Calu3 (cell line): Measurements from ENCODE around the gene DENND5B. TPM values are rescaled to one million over a fixed set of nuclear protein-coding genes. Genes with fewer than 3 reads are reported as not detected.
A peak's percentile ranks its signal among the peaks of the same experiment; 100 is the strongest.

Experiments
- BruUV-seq: library from RNA; stranded (reverse); fragments of 400-500 nt; replicated peaks from 2 replicates; lab custom pipeline; 2021; lab: Mats Ljungman, UMichigan
- CTCF ChIA-PET: fragments of 300-600 bp; sonication (Branson Sonifier 250); formaldehyde crosslinking; loops from one replicate; lab custom pipeline; 2022; ENCODE audit warnings: antibody characterized with exemption; lab: Charles Lee
- DNase-seq: peaks from one replicate; pipeline ENCODE4 v3.0.0; 2022
- H3K27ac Mint-ChIP-seq: one replicate; pipeline ENCODE4 v1.8.0; 2022; ENCODE audit warnings: mixed read lengths; ENCODE audit not compliant: unreplicated experiment
- H3K27me3 Mint-ChIP-seq: one replicate; pipeline ENCODE4 v1.8.0; 2022; ENCODE audit warnings: mixed read lengths; ENCODE audit not compliant: unreplicated experiment
- H3K36me3 Mint-ChIP-seq: one replicate; pipeline ENCODE4 v1.8.0; 2022; ENCODE audit warnings: mild to moderate bottlenecking, moderate library complexity, mixed read lengths; ENCODE audit not compliant: insufficient read depth, unreplicated experiment
- H3K4me1 Mint-ChIP-seq: one replicate; pipeline ENCODE4 v1.8.0; 2022; ENCODE audit warnings: mild to moderate bottlenecking, low read depth, mixed read lengths; ENCODE audit not compliant: unreplicated experiment
- H3K4me3 Mint-ChIP-seq: one replicate; pipeline ENCODE4 v1.8.0; 2022; ENCODE audit warnings: mild to moderate bottlenecking, low read depth, moderate library complexity, mixed read lengths; ENCODE audit not compliant: unreplicated experiment
- H3K9me3 Mint-ChIP-seq: one replicate; pipeline ENCODE4 v1.8.0; 2022; ENCODE audit warnings: low read depth, mixed read lengths; ENCODE audit not compliant: unreplicated experiment
- CTCF ChIP-seq: fragments of 200-600 bp; IDR thresholded peaks from one replicate; pipeline ENCODE4 v1.8.0; 2022; ENCODE audit warnings: antibody characterized with exemption; ENCODE audit not compliant: unreplicated experiment
- intact Hi-C: fragments of 100-400 bp; cut with micrococcal nuclease; formaldehyde crosslinking; loops from one replicate; pipeline ENCODE4 v1.10.0; 2022; ENCODE audit not compliant: unreplicated experiment
- total RNA-seq: library from RNA; stranded (reverse); gene quantifications from 2 replicates; pipeline ENCODE4 v1.2.3, GENCODE V29; 2022

Gene DENND5B
- total RNA-seq, 1 experiment from 2014 or later = 10.2 TPM

GRCh38 chr12:31525496-31526157 is 65.3 kb downstream of the DENND5B start:
- no peaks in the 10 kb centered on the region for H3K36me3 Mint-ChIP-seq
- no peaks in the 10 kb centered on the region for H3K9me3 Mint-ChIP-seq
- no peak overlapping the region for H3K4me3 Mint-ChIP-seq
- no peak for TF ChIP-seq CTCF
- CTCF ChIA-PET = no interaction called here
- no peaks in the 10 kb centered on the region for H3K27me3 Mint-ChIP-seq
- no TSS peak for BruUV-seq
- DNase-seq = no peak
- intact Hi-C loops = no loop called here
- H3K27ac Mint-ChIP-seq = no peak overlapping the region
- H3K4me1 Mint-ChIP-seq = peaks cover 37% of the 10 kb centered on the region

- Mint-ChIP-seq H3K9me3 (no peaks in the 10 kb centered on the region), H3K36me3 (no peaks in the 10 kb centered on the region), H3K4me3 (no peak overlapping the region), H3K4me1 (peaks cover 37% of the 10 kb centered on the region), H3K27me3 (no peaks in the 10 kb centered on the region), H3K27ac (peak overlapping the region; percentile 53)
- intact Hi-C loops = no loop called here
- no peak for TF ChIP-seq CTCF
- CTCF ChIA-PET = no interaction called here
- no TSS peak for BruUV-seq
- DNase-seq = no peak
Observed at GRCh38 chr12:31524791-31525495, 66.0 kb downstream of the DENND5B start.

- Mint-ChIP-seq H3K4me3 (no peak overlapping the region), H3K36me3 (no peaks in the 10 kb centered on the region), H3K27me3 (no peaks in the 10 kb centered on the region), H3K9me3 (no peaks in the 10 kb centered on the region), H3K4me1 (peaks cover 47% of the 10 kb centered on the region), H3K27ac (no peak overlapping the region)
- no peak for TF ChIP-seq CTCF
- no TSS peak for BruUV-seq
- CTCF ChIA-PET = no interaction called here
- no peak for DNase-seq
- intact Hi-C loops = no loop called here
Observed at GRCh38 chr12:31523306-31523705, 67.6 kb downstream of the DENND5B start.

- Mint-ChIP-seq H3K36me3 (no peaks in the 10 kb centered on the region), H3K27me3 (no peaks in the 10 kb centered on the region), H3K4me3 (no peak overlapping the region), H3K27ac (no peak overlapping the region), H3K4me1 (peaks cover 54% of the 10 kb centered on the region), H3K9me3 (no peaks in the 10 kb centered on the region)
- DNase-seq = no peak
- no TSS peak for BruUV-seq
- TF ChIP-seq CTCF = no peak
- intact Hi-C loops = no loop called here
- CTCF ChIA-PET = no interaction called here
Observed at GRCh38 chr12:31522607-31523006, 68.3 kb downstream of the DENND5B start.
